Parathyroid adenoma (tissue), 2 donors: ENCODE results near the gene DEDD.

ENCODE experiments used
- H2AFZ ChIP-seq: fragments of 300-600 bp; sonication (generic); one replicate; pipeline ENCODE4 v1.7.0; 2017; ENCODE audit warnings: antibody characterized with exemption, mild to moderate bottlenecking
- H3K27ac ChIP-seq: fragments of 300-600 bp; sonication (generic); one replicate; pipeline ENCODE4 v1.7.0; 2017
- H3K27me3 ChIP-seq: fragments of 300-600 bp; sonication (generic); one replicate; pipeline ENCODE4 v1.7.0; 2017; ENCODE audit warnings: low read length; ENCODE audit not compliant: control insufficient read depth, insufficient read depth
- H3K36me3 ChIP-seq: fragments of 300-600 bp; sonication (generic); one replicate; pipeline ENCODE4 v1.7.0; 2017; ENCODE audit warnings: low read length; ENCODE audit not compliant: control insufficient read depth, insufficient read depth
- H3K4me1 ChIP-seq: fragments of 300-600 bp; sonication (generic); one replicate; pipeline ENCODE4 v1.7.0; 2017; ENCODE audit warnings: control low read depth
- H3K4me2 ChIP-seq: fragments of 300-600 bp; sonication (generic); one replicate; pipeline ENCODE4 v1.7.0; 2017; ENCODE audit warnings: low read length
- H3K4me3 ChIP-seq: fragments of 300-600 bp; sonication (generic); one replicate; pipeline ENCODE4 v1.7.0; 2017; ENCODE audit warnings: low read depth, low read length
- H3K79me2 ChIP-seq: fragments of 300-600 bp; sonication (generic); one replicate; pipeline ENCODE4 v1.7.0; 2017; ENCODE audit warnings: control low read depth
- H3K9ac ChIP-seq: fragments of 300-600 bp; sonication (generic); one replicate; pipeline ENCODE4 v1.7.0; 2017; ENCODE audit warnings: mild to moderate bottlenecking
- H3K9me3 ChIP-seq: fragments of 300-600 bp; sonication (generic); one replicate; pipeline ENCODE4 v1.7.0; 2017; ENCODE audit warnings: low read length; ENCODE audit not compliant: control insufficient read depth
- TF ChIP-seq, protein P1 (sequence below): fragments of 300-600 bp; sonication (generic); IDR thresholded peaks from one replicate; pipeline ENCODE4 v1.7.0; 2017; ENCODE audit warnings: antibody characterized with exemption, mild to moderate bottlenecking
- donor health status: primary hyperparathyroidism.

Gene DEDD

DNA sequence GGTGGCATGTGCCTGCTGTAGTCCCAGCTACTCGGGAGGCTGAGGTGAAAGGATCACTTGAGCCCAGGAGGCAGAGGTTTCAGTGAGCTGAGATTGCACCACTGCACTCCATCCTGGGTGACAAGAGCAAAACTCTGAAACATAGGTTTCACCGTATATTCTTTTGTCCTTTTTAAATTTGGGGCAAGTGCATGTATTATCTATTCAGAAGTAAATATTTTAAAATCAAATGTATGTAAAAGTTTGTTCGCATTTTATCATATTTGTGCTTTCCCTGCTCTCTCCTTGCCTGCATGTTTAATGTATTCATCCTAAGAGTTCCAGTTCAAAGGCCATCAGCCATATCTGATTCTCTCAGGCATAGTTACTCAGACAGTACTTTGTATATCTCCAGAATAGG is 13.4 kb upstream of the DEDD start:
- TF ChIP-seq, protein P1, sequence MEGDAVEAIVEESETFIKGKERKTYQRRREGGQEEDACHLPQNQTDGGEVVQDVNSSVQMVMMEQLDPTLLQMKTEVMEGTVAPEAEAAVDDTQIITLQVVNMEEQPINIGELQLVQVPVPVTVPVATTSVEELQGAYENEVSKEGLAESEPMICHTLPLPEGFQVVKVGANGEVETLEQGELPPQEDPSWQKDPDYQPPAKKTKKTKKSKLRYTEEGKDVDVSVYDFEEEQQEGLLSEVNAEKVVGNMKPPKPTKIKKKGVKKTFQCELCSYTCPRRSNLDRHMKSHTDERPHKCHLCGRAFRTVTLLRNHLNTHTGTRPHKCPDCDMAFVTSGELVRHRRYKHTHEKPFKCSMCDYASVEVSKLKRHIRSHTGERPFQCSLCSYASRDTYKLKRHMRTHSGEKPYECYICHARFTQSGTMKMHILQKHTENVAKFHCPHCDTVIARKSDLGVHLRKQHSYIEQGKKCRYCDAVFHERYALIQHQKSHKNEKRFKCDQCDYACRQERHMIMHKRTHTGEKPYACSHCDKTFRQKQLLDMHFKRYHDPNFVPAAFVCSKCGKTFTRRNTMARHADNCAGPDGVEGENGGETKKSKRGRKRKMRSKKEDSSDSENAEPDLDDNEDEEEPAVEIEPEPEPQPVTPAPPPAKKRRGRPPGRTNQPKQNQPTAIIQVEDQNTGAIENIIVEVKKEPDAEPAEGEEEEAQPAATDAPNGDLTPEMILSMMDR, result no peak
- Histone ChIP-seq H3K79me2 (no peaks in the 10 kb centered on the region), H2AFZ (no peak overlapping the region), H3K4me3 (no peak overlapping the region), H3K9me3 (no peaks in the 10 kb centered on the region), H3K4me2 (no peak overlapping the region), H3K27me3 (no peaks in the 10 kb centered on the region), H3K4me1 (no peaks in the 10 kb centered on the region), H3K36me3 (no peaks in the 10 kb centered on the region), H3K27ac (no peak overlapping the region), H3K9ac (no peak overlapping the region)

DNA sequence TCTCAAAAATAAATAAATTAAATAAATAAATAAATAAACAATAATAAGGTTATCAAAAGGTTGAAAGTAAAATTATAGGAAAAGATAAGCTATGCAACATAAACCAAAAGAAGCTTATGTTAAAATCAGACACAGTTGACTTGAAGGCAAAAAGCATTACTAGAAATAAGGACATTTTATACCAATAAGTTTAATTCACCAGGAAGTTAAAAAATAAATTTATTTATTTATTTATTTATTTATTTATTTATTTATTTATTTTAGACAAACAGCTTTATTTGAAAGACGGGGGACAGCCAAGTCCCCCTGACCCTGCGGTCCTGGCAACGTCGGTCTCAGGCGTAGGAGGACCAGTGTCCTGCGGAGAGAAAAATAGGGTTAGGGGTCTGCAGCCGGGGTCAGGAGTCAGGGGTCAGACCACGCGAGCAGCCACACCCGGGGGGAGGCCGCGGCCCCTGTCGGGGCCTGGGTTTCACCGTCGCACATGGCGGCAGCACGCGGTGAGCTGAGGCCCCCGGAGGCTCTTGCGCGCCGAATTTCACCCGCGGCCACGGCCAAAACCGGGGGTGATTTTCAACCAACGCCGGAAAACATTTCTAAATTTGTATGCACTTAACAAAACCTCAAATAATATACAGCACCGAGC is 8.4 kb upstream of the DEDD start:
- Histone ChIP-seq H3K4me1 (no peaks in the 10 kb centered on the region), H3K4me2 (no peak overlapping the region), H3K4me3 (no peak overlapping the region), H3K27me3 (no peaks in the 10 kb centered on the region), H3K27ac (no peak overlapping the region), H2AFZ (no peak overlapping the region), H3K79me2 (no peaks in the 10 kb centered on the region), H3K36me3 (no peaks in the 10 kb centered on the region), H3K9ac (no peak overlapping the region), H3K9me3 (no peaks in the 10 kb centered on the region)
- TF ChIP-seq, protein P1, result no peak

DNA sequence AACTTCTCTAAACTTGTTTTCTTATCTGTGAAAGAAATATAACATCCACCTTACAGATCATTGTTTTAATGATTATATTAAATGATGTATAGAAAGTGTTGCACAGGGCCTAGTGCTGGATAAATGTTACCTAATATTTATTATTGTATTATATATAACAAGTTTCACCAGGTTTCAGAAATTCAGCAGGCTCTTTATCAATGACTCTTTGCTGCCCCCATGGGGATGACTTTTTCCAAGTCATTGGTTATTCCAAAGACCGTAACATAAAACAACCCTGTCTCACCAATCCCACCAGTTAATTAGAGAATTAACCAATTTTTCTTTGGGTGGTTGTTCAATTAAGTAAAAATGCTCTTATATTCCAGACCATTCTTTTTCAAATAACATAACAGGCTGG is 7.3 kb upstream of the DEDD start:
- TF ChIP-seq, protein P1, result peak; percentile 41
- Histone ChIP-seq H3K27ac (no peak overlapping the region), H3K4me1 (no peaks in the 10 kb centered on the region), H3K4me3 (no peak overlapping the region), H2AFZ (no peak overlapping the region), H3K9ac (no peak overlapping the region), H3K4me2 (no peak overlapping the region), H3K79me2 (no peaks in the 10 kb centered on the region), H3K36me3 (no peaks in the 10 kb centered on the region), H3K9me3 (no peaks in the 10 kb centered on the region), H3K27me3 (no peaks in the 10 kb centered on the region)

DNA sequence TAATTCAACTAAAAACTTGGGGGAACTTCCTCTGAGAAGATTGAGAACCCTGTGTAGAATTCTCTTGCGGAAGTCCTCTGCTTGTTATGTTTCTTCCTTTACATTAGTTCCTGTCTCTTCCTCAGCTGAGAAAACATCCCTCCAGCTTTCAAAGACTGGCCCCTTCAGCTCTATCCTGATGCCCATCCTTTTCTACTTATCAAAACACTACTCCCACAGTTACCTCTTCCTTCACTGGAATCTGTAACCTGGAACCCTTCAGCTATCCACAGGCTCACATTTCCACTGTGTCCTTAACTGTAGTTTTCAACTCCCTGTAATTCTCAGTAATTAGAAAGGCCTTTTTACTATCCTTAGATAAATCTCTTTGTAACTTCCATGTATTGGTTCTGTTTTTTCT is 6.0 kb upstream of the DEDD start:
- TF ChIP-seq, protein P1, result no peak
- Histone ChIP-seq H3K27ac (no peak overlapping the region), H3K4me1 (no peaks in the 10 kb centered on the region), H3K9ac (no peak overlapping the region), H3K9me3 (no peaks in the 10 kb centered on the region), H3K27me3 (no peaks in the 10 kb centered on the region), H2AFZ (no peak overlapping the region), H3K4me3 (no peak overlapping the region), H3K4me2 (no peak overlapping the region), H3K36me3 (no peaks in the 10 kb centered on the region), H3K79me2 (no peaks in the 10 kb centered on the region)

DNA sequence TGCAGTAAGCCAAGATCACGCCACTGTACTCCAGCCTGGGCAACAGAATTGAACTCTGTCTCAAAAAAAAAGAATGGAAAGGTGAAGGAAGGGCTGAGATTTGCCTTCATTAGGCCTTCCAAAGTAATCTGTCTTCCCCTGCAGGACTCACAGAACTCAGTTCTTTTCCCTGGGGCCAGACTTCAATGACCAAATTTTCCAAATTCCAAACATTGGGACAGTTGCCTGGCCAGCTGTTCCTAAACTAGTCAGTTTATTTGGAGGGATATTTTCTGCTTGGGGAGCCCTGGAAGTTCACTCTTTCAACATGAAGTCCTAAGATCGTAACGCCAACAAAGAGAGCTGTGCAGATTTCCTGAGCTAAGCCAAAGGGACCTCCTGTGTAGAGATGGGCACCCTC is 5.4 kb upstream of the DEDD start:
- H2AFZ ChIP-seq, result no peak overlapping the region
- no peaks in the 10 kb centered on the region for H3K9me3 ChIP-seq
- H3K9ac ChIP-seq, result no peak overlapping the region
- H3K27ac ChIP-seq, result no peak overlapping the region
- no peaks in the 10 kb centered on the region for H3K79me2 ChIP-seq
- H3K4me3 ChIP-seq, result no peak overlapping the region
- H3K27me3 ChIP-seq, result no peaks in the 10 kb centered on the region
- H3K36me3 ChIP-seq, result no peaks in the 10 kb centered on the region
- no peak overlapping the region for H3K4me2 ChIP-seq
- TF ChIP-seq, protein P1, result no peak
- H3K4me1 ChIP-seq, result no peaks in the 10 kb centered on the region
